Inferior parietal cortex (tissue), 1 donor: ENCODE data around the gene SDF2L1.
"Not testable (repeated sequence)": the region's sequence is repeated elsewhere in the genome, so short reads cannot be mapped to it uniquely, and the experiment has no call there.

Experiments
- DNase-seq: peaks from one replicate; pipeline ENCODE4 v3.0.0-alpha.2; 2016; ENCODE audit errors: extremely low spot score

The SDF2L1 gene

GRCh38 chr22:21661991-21662390 lies 19.9 kb downstream of the SDF2L1 start:
- no peak for DNase-seq

GRCh38 chr22:21663738-21664137 lies 21.6 kb downstream of the SDF2L1 start:
- DNase-seq, result no peak

- DNase-seq, result no peak
Observed at GRCh38 chr22:21665047-21665851, 23.1 kb downstream of the SDF2L1 start.

GRCh38 chr22:21666786-21667185 lies 24.7 kb downstream of the SDF2L1 start:
- DNase-seq, result no peak

- no peak for DNase-seq
Observed at GRCh38 chr22:21669026-21669425, 26.9 kb downstream of the SDF2L1 start.

GRCh38 chr22:21672107-21672629 lies 30.1 kb downstream of the SDF2L1 start:
- DNase-seq, result no peak

GRCh38 chr22:21673534-21674321 lies 31.6 kb downstream of the SDF2L1 start:
- no peak for DNase-seq

GRCh38 chr22:21674638-21675245 lies 32.6 kb downstream of the SDF2L1 start:
- no peak for DNase-seq

- no peak for DNase-seq
Observed at GRCh38 chr22:21677606-21678443, 35.7 kb downstream of the SDF2L1 start.

GRCh38 chr22:21678842-21679241 lies 36.7 kb downstream of the SDF2L1 start:
- not testable (repeated sequence) for DNase-seq

- DNase-seq, result no peak
Observed at GRCh38 chr22:21679383-21679782, 37.3 kb downstream of the SDF2L1 start.

GRCh38 chr22:21680830-21681565 lies 38.9 kb downstream of the SDF2L1 start:
- no peak for DNase-seq

- no peak for DNase-seq
Observed at GRCh38 chr22:21681566-21682370, 39.7 kb downstream of the SDF2L1 start.

GRCh38 chr22:21682385-21683175 lies 40.5 kb downstream of the SDF2L1 start:
- no peak for DNase-seq

GRCh38 chr22:21683401-21683811 lies 41.3 kb downstream of the SDF2L1 start:
- no peak for DNase-seq

GRCh38 chr22:21684492-21685163 lies 42.5 kb downstream of the SDF2L1 start:
- DNase-seq, result no peak

- DNase-seq, result no peak
Observed at GRCh38 chr22:21685164-21685513, 43.0 kb downstream of the SDF2L1 start.

GRCh38 chr22:21686193-21686608 lies 44.1 kb downstream of the SDF2L1 start:
- DNase-seq, result no peak
